K562 (cell line): ENCODE data around the gene TSC22D3. TPM values are rescaled to one million over a fixed set of nuclear protein-coding genes. Genes with fewer than 3 reads are reported as not detected.

Experiments used
- ATAC-seq: fragments of 200-7000 bp; cut with Tn5 transposase; 3 replicates; pipeline ENCODE4 v1.9.1; 2020; ENCODE audit warnings: moderate library complexity
- BruUV-seq: library from RNA; stranded (reverse); fragments of 400-500 nt; replicated peaks from 2 replicates; lab custom pipeline; 2021; lab: Mats Ljungman, UMichigan
- CTCF ChIA-PET: fragments of 300-600 bp; formaldehyde crosslinking; extraction: SDS; loops from one replicate; lab custom pipeline; 2021; ENCODE audit warnings: low intra/inter-chr PET ratio; lab: Yijun Ruan, JAX
- POLR2A ChIA-PET: fragments of 300-600, 350-650 bp; sonication (Branson Sonifier 250); formaldehyde crosslinking; extraction: SDS; loops from one replicate; lab custom pipeline; 2021; ENCODE audit warnings: antibody characterized with exemption, inconsistent platforms; lab: Yijun Ruan, JAX
- DNase-seq, 4 experiments: peaks; one replicate each; pipeline versions ENCODE4 v3.0.0 to v3.0.0-alpha.2; 2011 to 2018; ENCODE audit warnings: low spot score in 3 of 4, mixed read lengths in 3 of 4; ENCODE audit errors: extremely low read depth in 1 of 4
- FAIRE-seq: peaks from 2 replicates; lab custom pipeline; 2011; peaks lifted over from hg19 to GRCh38; lab: Jason Lieb, UNC
- H2AFZ ChIP-seq: 2 replicates; pipeline ENCODE4 v1.6.0; 2011; ENCODE audit warnings: low read depth, low read length, control low read depth, inconsistent platforms
- H3K27ac ChIP-seq: fragments of 200-600 bp; 3 replicates; pipeline ENCODE4 v1.8.0; 2011; ENCODE audit warnings: low read depth, mild to moderate bottlenecking, control low read depth, inconsistent platforms, low read length, moderate library complexity, mixed read lengths; ENCODE audit errors: extremely low read depth
- H3K27me3 ChIP-seq, 2 experiments: fragments of 300-600 bp in 1 of 2; 2 replicates in 1 of 2; 3 replicates in 1 of 2; pipeline versions ENCODE4 v1.6.0 to v1.8.0; 2011; ENCODE audit warnings: inconsistent platforms in 2 of 2, low read length in 2 of 2, mild to moderate bottlenecking in 1 of 2, mixed read lengths in 1 of 2, moderate library complexity in 1 of 2; ENCODE audit not compliant: control insufficient read depth in 2 of 2, insufficient read depth in 2 of 2
- H3K36me3 ChIP-seq: fragments of 300-600 bp; 3 replicates; pipeline ENCODE4 v1.8.0; 2011; ENCODE audit warnings: mild to moderate bottlenecking, low read length, inconsistent platforms; ENCODE audit not compliant: control insufficient read depth, insufficient read depth
- H3K4me1 ChIP-seq, 2 experiments: fragments of 200-600 bp in 1 of 2; replicated peaks in 1 of 2; 2 replicates in 1 of 2; 3 replicates in 1 of 2; pipeline versions ENCODE4 v1.5.1 to v1.8.0; 2011; ENCODE audit warnings: inconsistent platforms in 2 of 2, low read length in 2 of 2, mild to moderate bottlenecking in 1 of 2, mixed read lengths in 1 of 2, moderate library complexity in 1 of 2; ENCODE audit not compliant: control insufficient read depth in 2 of 2, insufficient read depth in 2 of 2
- H3K4me2 ChIP-seq: 2 replicates; pipeline ENCODE4 v1.6.1; 2011; ENCODE audit warnings: low read length, control low read depth, inconsistent platforms, mixed read lengths; ENCODE audit not compliant: insufficient read depth
- H3K4me3 ChIP-seq: fragments of 200-600 bp; sonication (generic), shearing (Covaris generic); 2 replicates; pipeline ENCODE4 v1.5.1; 2016; ENCODE audit warnings: control low read depth, inconsistent platforms
- H3K79me2 ChIP-seq: fragments of 200-600 bp; 3 replicates; pipeline ENCODE4 v1.8.0; 2011; ENCODE audit warnings: low read length, inconsistent platforms; ENCODE audit not compliant: control insufficient read depth, insufficient read depth
- H3K9ac ChIP-seq, 2 experiments: 2 replicates each; pipeline versions ENCODE4 v1.6.0 to v1.6.1; 2011; ENCODE audit warnings: low read depth in 2 of 2, low read length in 2 of 2, control low read depth in 1 of 2, inconsistent platforms in 1 of 2, mild to moderate bottlenecking in 1 of 2, mixed read lengths in 1 of 2; ENCODE audit not compliant: insufficient read depth in 1 of 2
- H3K9me1 ChIP-seq: one replicate; pipeline ENCODE4 v1.6.0; 2011; ENCODE audit warnings: inconsistent platforms, mild to moderate bottlenecking, low read length, moderate library complexity; ENCODE audit not compliant: control insufficient read depth, insufficient read depth
- H3K9me3 ChIP-seq: replicated peaks from 2 replicates; pipeline ENCODE4 v1.5.1; 2011; ENCODE audit warnings: low read depth, low read length, inconsistent platforms; ENCODE audit not compliant: control insufficient read depth, insufficient read depth
- H4K20me1 ChIP-seq: replicated peaks from 2 replicates; pipeline ENCODE4 v1.6.1; 2011; ENCODE audit warnings: low read length, inconsistent platforms, mixed read lengths; ENCODE audit not compliant: control insufficient read depth, insufficient read depth
- AFF1 ChIP-seq, 2 experiments: fragments of 450-650 bp; IDR thresholded peaks; 2 replicates each; pipeline ENCODE4 v1.6.1; 2018; ENCODE audit warnings: mild to moderate bottlenecking in 2 of 2, low read depth in 1 of 2; ENCODE audit not compliant: partially characterized antibody in 2 of 2
- ATF7 ChIP-seq: fragments of 450-650 bp; IDR thresholded peaks from 2 replicates; pipeline ENCODE4 v1.7.1; 2014; ENCODE audit warnings: mild to moderate bottlenecking, moderate library complexity
- CXXC5 ChIP-seq: fragments of 250-450 bp; sonication (Bioruptor Pico); IDR thresholded peaks from 2 replicates; pipeline ENCODE4 v1.8.0; 2022; ENCODE audit warnings: inconsistent platforms, mild to moderate bottlenecking, moderate library complexity
- ELF4 ChIP-seq: fragments of 450-650 bp; formaldehyde crosslinking; IDR thresholded peaks from 2 replicates; pipeline ENCODE4 v1.4.0; 2022; ENCODE audit warnings: missing genetic modification characterization
- HDAC1 ChIP-seq, 2 experiments: fragments of 450-650 bp; IDR thresholded peaks; 2 replicates each; pipeline ENCODE4 v1.6.1; 2016 to 2017; ENCODE audit warnings: inconsistent platforms in 1 of 2, mild to moderate bottlenecking in 1 of 2, moderate library complexity in 1 of 2
- ILK ChIP-seq: fragments of 450-650 bp; IDR thresholded peaks from 2 replicates; pipeline ENCODE4 v1.6.1; 2016; ENCODE audit warnings: missing genetic modification characterization, low read depth, mild to moderate bottlenecking, missing compliant biosample characterization, moderate library complexity, borderline replicate concordance
- KLF13 ChIP-seq: fragments of 450-650 bp; IDR thresholded peaks from 2 replicates; pipeline ENCODE4 v1.6.1; 2016; ENCODE audit warnings: missing genetic modification characterization, low read depth, mild to moderate bottlenecking, missing compliant biosample characterization, moderate library complexity, borderline replicate concordance
- MAZ ChIP-seq, 2 experiments: fragments of 450-650 bp in 1 of 2; sonication (generic) in 1 of 2; formaldehyde crosslinking; IDR thresholded peaks in 1 of 2; conservative IDR thresholded peaks in 1 of 2; 2 replicates each; pipeline versions ENCODE4 v1.4.0 to v1.5.0; 2020; ENCODE audit warnings: mild to moderate bottlenecking in 1 of 2, missing genetic modification reagents in 1 of 2
- SNAPC5 ChIP-seq: fragments of 250-450 bp; sonication (Bioruptor Pico); IDR thresholded peaks from 2 replicates; pipeline ENCODE4 v1.8.0; 2021; ENCODE audit warnings: moderate library complexity, mild to moderate bottlenecking, inconsistent platforms
- STAG1 ChIP-seq: sonication (generic); formaldehyde crosslinking; IDR thresholded peaks from 2 replicates; pipeline ENCODE4 v1.5.0; 2020; ENCODE audit warnings: missing genetic modification reagents, borderline replicate concordance
- ZBTB26 ChIP-seq: fragments of 450-650 bp; formaldehyde crosslinking; IDR thresholded peaks from 2 replicates; pipeline ENCODE4 v1.4.0; 2022; ENCODE audit warnings: missing genetic modification characterization
- ZNF23 ChIP-seq: fragments of 250-450 bp; sonication (Bioruptor Pico); IDR thresholded peaks from 2 replicates; pipeline ENCODE4 v1.4.0; 2020; ENCODE audit warnings: mild to moderate bottlenecking
- WGBS: fragments of 100-300 bp; shearing (Covaris generic); methylation state at CpG from one replicate; pipeline ENCODE4 v1.1.6; 2016; ENCODE audit warnings: low coverage, mixed read lengths; ENCODE audit not compliant: insufficient coverage; ENCODE audit errors: missing lambda C conversion rate; 5-methylcytosine and 5-hydroxymethylcytosine counted together
- in situ Hi-C: fragments of 300-500 bp; cut with MboI; formaldehyde crosslinking; loops from 4 replicates; pipeline ENCODE4 v1.15.0; 2018; ENCODE audit warnings: inconsistent platforms, mixed read lengths
- intact Hi-C: fragments of 100-400 bp; cut with micrococcal nuclease; formaldehyde crosslinking; loops from 2 replicates; pipeline ENCODE4 v1.14.2; 2022
- polyA plus RNA-seq, 8 experiments: library from polyadenylated mRNA; depleted of rRNA in 4 of 8; stranded (reverse) in 5 of 8; unstranded in 3 of 8; fragments of >200 nt; fragmentation: Nextera tagmentation in 2 of 8; fragmentation: Illumina TruSeq in 1 of 8; extraction: Ambion mirVana in 2 of 8; extraction: Trizol in 1 of 8; gene quantifications; 2 replicates each; pipeline versions ENCODE4 v1.2.1 to v1.2.3, GENCODE V29; 2011 to 2014; ENCODE audit warnings: inconsistent platforms in 1 of 8, missing spikeins in 1 of 8
- total RNA-seq, 7 experiments: library from RNA; depleted of rRNA in 6 of 7; stranded (reverse); fragments of >200 nt in 6 of 7; fragmentation: Illumina TruSeq in 2 of 7; extraction: Trizol in 2 of 7; gene quantifications; 2 replicates each; pipeline versions ENCODE4 v1.2.1 to v1.2.3, GENCODE V29; 2011 to 2021; ENCODE audit warnings: low replicate concordance in 1 of 7

TSC22D3 gene
- total and polyA plus RNA-seq, 9 of the 15 experiments (the other 6 are each of a cell fraction or from before 2014, with no cell fraction given), result 0.48 to 3.0 (median 0.87) TPM

- no peak for TF ChIP-seq SNAPC5 (CRISPR knock-in tag)
- TF ChIP-seq KLF13, result no peak
Measured at GRCh38 chrX:107777536-107777832, 1.9 kb upstream of the TSC22D3 start, which contains the start of gene NCBP2L (continued).

GRCh38 chrX:107776649-107777535, 1.3 kb upstream of the TSC22D3 start:
- ChIA-PET CTCF (interaction anchor here (1.7 to 1.9 kb wide), 3 partner anchors 104 to 121 kb away, joined by 14 to 22 read pairs (median 15); no protein-coding TSS in a partner anchor), POLR2A (interaction anchor here (0.6 to 1.3 kb wide), 6 partner anchors 9 to 122 kb away, joined by 3 to 7 read pairs (median 4); no protein-coding TSS in a partner anchor)
- H3K4me3 ChIP-seq, result peak overlapping the region; percentile 34; the same call in 1 of the 2 replicates
- no peaks in the 10 kb centered on the region for H4K20me1 ChIP-seq
- H3K79me2 ChIP-seq, result no peaks in the 10 kb centered on the region
- peak; percentile 96 for FAIRE-seq
- no peak overlapping the region for H3K27ac ChIP-seq
- 4% methylated on average over 19 of the region's 20 CpGs for WGBS
- H3K4me1 ChIP-seq, result peaks cover 4 to 18% of the 10 kb centered on the region in 2 experiments; a peak in 4 of 5 replicates
- DNase-seq, result peak; percentile 72 to 84 (median 73)
- no peak overlapping the region; a peak in 1 of 4 replicates for H3K9ac ChIP-seq
- H2AFZ ChIP-seq, result peak overlapping the region; percentile 68
- ATAC-seq, result peak; percentile 87
- BruUV-seq, result no TSS peak
- in situ Hi-C loops (loop anchor here (5.0 to 10.0 kb wide), 2 partner anchors 100 to 232 kb away; no protein-coding TSS in a partner anchor), intact Hi-C loops (loop anchor here (1.0 to 10.0 kb wide), 7 partner anchors 46 to 882 kb away; no protein-coding TSS in a partner anchor)
- peak overlapping the region; percentile 60 for H3K4me2 ChIP-seq
- H3K9me1 ChIP-seq, result no peaks in the 10 kb centered on the region
- H3K36me3 ChIP-seq, result no peaks in the 10 kb centered on the region
- H3K27me3 ChIP-seq, result peaks cover 0 to 20% of the 10 kb centered on the region in 2 experiments; a peak in 3 of 5 replicates
- no peaks in the 10 kb centered on the region for H3K9me3 ChIP-seq
- 0 out of 2 replicates have a peak, but pooled peaks have one; percentile 60 for TF ChIP-seq ZBTB26 (CRISPR knock-in tag)
- peak in 1 of 2 experiments; percentile 35; a peak in 1 of 4 replicates for TF ChIP-seq MAZ (CRISPR knock-in tag; conservative IDR thresholded peaks at IDR 0.05 in 1 of 2, IDR thresholded peaks at IDR 0.05 in 1 of 2)
- TF ChIP-seq HDAC1 (IDR thresholded peaks at IDR 0.05), result 0 out of 4 replicates have a peak, but pooled peaks of 1 of the 2 experiments have one; percentile 22
- peak in 1 of 2 experiments; percentile 21 for TF ChIP-seq AFF1 (IDR thresholded peaks at IDR 0.05; ENCODE audit: low read depth in 1 of 2, partially characterized antibody in 2 of 2)
- no peak for TF ChIP-seq ILK (tag)
- TF ChIP-seq ATF7, result 0 out of 2 replicates have a peak, but pooled peaks have one; percentile 13
- peak; percentile 45; the same call in 1 of the 2 replicates for TF ChIP-seq ELF4 (CRISPR knock-in tag)
- TF ChIP-seq STAG1, result peak; percentile 59; the same call in 1 of the 2 replicates
- 0 out of 2 replicates have a peak, but pooled peaks have one; percentile 14 for TF ChIP-seq CXXC5 (CRISPR knock-in tag)
- TF ChIP-seq ZNF23, result no peak
